HG02884 (cell line): ENCODE data around the gene CAPSL.
A peak's percentile ranks its signal among the peaks of the same experiment; 100 is the strongest.
"Not testable (repeated sequence)": the region's sequence is repeated elsewhere in the genome, so short reads cannot be mapped to it uniquely, and the experiment has no call there.

Source experiments
- ATAC-seq: cut with Tn5 transposase; IDR thresholded peaks from one replicate; pipeline ENCODE4 v1.9.1; 2021; ENCODE audit warnings: mild to moderate bottlenecking, moderate library complexity; ENCODE audit not compliant: unreplicated experiment

The CAPSL gene

GRCh38 chr5:35938568-35939227 is at the start of gene CAPSL:
CAPSL (minus strand) TSS chr5:35938622; CDS start chr5:35921120, 17,502 bp downstream.
- peak; percentile 60 for ATAC-seq

GRCh38 chr5:35987776-35988175 is 49.4 kb upstream of the CAPSL start:
- no peak for ATAC-seq

GRCh38 chr5:35979715-35980114 is 41.3 kb upstream of the CAPSL start:
- no peak for ATAC-seq

- ATAC-seq = not testable (repeated sequence)
These were observed 38.4 kb upstream of the CAPSL start for GRCh38 chr5:35976859-35977258.

- ATAC-seq = no peak
These were observed 36.1 kb upstream of the CAPSL start for GRCh38 chr5:35974570-35974969.

GRCh38 chr5:35971878-35972210 is 33.4 kb upstream of the CAPSL start:
- no peak for ATAC-seq

GRCh38 chr5:35971186-35971877 is 32.9 kb upstream of the CAPSL start:
- no peak for ATAC-seq

- no peak for ATAC-seq
These were observed 25.0 kb upstream of the CAPSL start for GRCh38 chr5:35963381-35963843.

- no peak for ATAC-seq
These were observed 21.9 kb upstream of the CAPSL start for GRCh38 chr5:35960328-35960727.

GRCh38 chr5:35956429-35956828 is 18.0 kb upstream of the CAPSL start:
- ATAC-seq = no peak

GRCh38 chr5:35954175-35954574 is 15.8 kb upstream of the CAPSL start:
- no peak for ATAC-seq

GRCh38 chr5:35947085-35947484 is 8.7 kb upstream of the CAPSL start:
- no peak for ATAC-seq

- no peak for ATAC-seq
These were observed 1.2 kb upstream of the CAPSL start for GRCh38 chr5:35939639-35940038.

- ATAC-seq = peak; percentile 51
These were observed 11.9 kb downstream of the CAPSL start for GRCh38 chr5:35926389-35927051.

- ATAC-seq = peak; percentile 87
These were observed 13.3 kb downstream of the CAPSL start for GRCh38 chr5:35924950-35925722.

GRCh38 chr5:35924122-35924949 is 14.1 kb downstream of the CAPSL start:
- no peak for ATAC-seq

- no peak for ATAC-seq
These were observed 16.0 kb downstream of the CAPSL start for GRCh38 chr5:35922468-35922867.

- no peak for ATAC-seq
These were observed 16.5 kb downstream of the CAPSL start for GRCh38 chr5:35921930-35922329.

- ATAC-seq = no peak
These were observed 17.5 kb downstream of the CAPSL start for GRCh38 chr5:35920890-35921289.

- no peak for ATAC-seq
These were observed 19.2 kb downstream of the CAPSL start for GRCh38 chr5:35919191-35919590.
